ENCODE measurements around the gene MRPL48.

MRPL48 gene

DNA sequence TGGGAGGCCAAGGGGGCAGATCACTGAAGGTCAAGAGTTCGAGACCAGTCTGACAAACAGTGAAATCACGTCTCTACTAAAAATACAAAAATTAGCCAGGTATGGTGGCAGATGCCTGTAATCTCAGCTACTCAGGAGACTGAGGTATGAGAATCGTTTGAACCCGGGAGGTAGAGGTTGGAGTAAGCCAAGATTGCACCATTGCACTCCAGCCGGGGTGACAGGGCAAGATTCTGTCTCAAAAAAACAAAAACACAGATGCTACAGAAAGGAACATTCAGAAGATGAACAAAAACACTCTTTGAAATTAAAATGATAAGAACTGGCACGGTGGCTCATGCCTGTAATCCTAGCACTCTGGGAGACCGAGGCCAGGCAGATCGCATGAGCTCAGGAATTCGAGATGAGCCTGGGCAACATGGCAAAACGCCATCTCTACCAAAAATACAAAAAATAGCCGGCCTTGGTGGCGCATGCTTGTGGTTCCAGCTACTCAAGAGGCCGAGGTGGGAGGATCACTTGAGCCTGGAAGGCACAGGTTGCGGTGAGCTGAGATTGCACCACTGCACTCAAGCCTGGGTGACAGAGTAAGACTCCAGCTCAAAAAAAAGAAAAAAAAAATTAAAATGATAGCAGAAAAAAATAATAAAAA is 35.3 kb upstream of the MRPL48 start:
- Histone ChIP-seq H3K4me1 (ENCODE audit: insufficient read depth, low read length) (no peaks in the 10 kb centered on the region), H3K4me2 (ENCODE audit: insufficient read depth, low read length) (no peak overlapping the region), H3K9me3 (ENCODE audit: insufficient read depth, low read length, severe bottlenecking) (no peaks in the 10 kb centered on the region), H3K79me2 (ENCODE audit: insufficient read depth, low read length) (peaks cover 97% of the 10 kb centered on the region), H3K9ac (ENCODE audit: low read depth, low read length) (no peak overlapping the region), H3K36me3 (ENCODE audit: insufficient read depth, low read length) (no peaks in the 10 kb centered on the region), H3K27ac (ENCODE audit: low read length) (no peak overlapping the region), H2AFZ (ENCODE audit: low read depth, low read length) (no peak overlapping the region), H3K4me3 (ENCODE audit: low read depth in 1 of 2, low read length in 2 of 2) (no peak overlapping the region), H4K20me1 (ENCODE audit: insufficient read depth, low read length) (peaks cover 48% of the 10 kb centered on the region; the same call in 1 of the 2 replicates), H3K27me3 (ENCODE audit: insufficient read depth, low read length, poor library complexity) (no peaks in the 10 kb centered on the region)
- ATAC-seq (ENCODE audit: insufficient read depth, low read depth) (no peak), DNase-seq (no peak)
- no peak for TF ChIP-seq EZH2 (IDR thresholded peaks at IDR 0.05; ENCODE audit: borderline replicate concordance, low read depth, low read length, severe bottlenecking)
- TF ChIP-seq, protein P1, sequence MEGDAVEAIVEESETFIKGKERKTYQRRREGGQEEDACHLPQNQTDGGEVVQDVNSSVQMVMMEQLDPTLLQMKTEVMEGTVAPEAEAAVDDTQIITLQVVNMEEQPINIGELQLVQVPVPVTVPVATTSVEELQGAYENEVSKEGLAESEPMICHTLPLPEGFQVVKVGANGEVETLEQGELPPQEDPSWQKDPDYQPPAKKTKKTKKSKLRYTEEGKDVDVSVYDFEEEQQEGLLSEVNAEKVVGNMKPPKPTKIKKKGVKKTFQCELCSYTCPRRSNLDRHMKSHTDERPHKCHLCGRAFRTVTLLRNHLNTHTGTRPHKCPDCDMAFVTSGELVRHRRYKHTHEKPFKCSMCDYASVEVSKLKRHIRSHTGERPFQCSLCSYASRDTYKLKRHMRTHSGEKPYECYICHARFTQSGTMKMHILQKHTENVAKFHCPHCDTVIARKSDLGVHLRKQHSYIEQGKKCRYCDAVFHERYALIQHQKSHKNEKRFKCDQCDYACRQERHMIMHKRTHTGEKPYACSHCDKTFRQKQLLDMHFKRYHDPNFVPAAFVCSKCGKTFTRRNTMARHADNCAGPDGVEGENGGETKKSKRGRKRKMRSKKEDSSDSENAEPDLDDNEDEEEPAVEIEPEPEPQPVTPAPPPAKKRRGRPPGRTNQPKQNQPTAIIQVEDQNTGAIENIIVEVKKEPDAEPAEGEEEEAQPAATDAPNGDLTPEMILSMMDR (IDR thresholded peaks at IDR 0.05; ENCODE audit: borderline replicate concordance, extremely low read depth, low read length, poor library complexity, severe bottlenecking) = no peak

DNA sequence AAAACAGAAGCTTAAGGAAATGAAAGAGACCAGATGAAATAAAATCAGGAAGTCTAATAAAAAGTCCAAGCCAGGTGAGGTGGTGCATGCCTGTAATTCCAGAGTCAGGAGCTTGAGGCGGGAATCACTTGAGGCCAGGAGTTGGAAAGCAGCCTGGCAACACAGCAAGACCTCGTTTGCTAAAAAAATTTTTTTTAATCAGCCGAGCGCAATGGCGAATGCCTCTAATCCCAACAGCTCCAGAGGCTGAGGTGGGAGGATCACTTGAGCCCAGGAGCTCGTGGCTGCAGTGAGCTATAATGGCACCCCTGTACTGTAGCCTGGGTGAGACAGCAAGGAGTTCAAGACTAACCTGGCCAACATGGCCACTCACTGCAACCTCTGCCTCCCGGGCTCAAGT is 34.8 kb upstream of the MRPL48 start:
- H2AFZ ChIP-seq (ENCODE audit: low read depth, low read length) = no peak overlapping the region

DNA sequence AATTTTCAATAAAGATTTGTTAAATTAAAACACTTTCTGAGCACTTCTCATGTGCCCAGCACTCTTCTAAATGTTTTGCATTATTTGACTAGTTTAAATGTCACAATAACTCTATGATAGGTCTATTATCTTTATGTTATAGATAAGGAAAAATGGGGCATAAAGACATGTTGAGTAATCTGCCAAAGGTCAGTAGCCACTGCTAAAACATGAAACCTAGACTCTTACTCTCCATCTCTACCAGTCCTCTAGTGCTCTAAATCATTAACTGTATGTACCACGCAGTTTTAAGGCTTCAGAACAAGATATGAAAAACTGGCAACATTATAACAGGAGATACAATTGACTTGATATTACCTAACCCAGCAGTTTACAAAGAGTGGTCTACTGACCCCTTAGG is 33.7 kb upstream of the MRPL48 start:
- ATAC-seq (ENCODE audit: insufficient read depth, low read depth) = no peak
- no peaks in the 10 kb centered on the region for H3K27me3 ChIP-seq (ENCODE audit: insufficient read depth, low read length, poor library complexity)
- DNase-seq = no peak
- H3K79me2 ChIP-seq (ENCODE audit: insufficient read depth, low read length) = peaks cover 97% of the 10 kb centered on the region
- no peak overlapping the region for H3K27ac ChIP-seq (ENCODE audit: low read length)
- no peaks in the 10 kb centered on the region for H3K36me3 ChIP-seq (ENCODE audit: insufficient read depth, low read length)
- H3K9ac ChIP-seq (ENCODE audit: low read depth, low read length) = no peak overlapping the region
- H2AFZ ChIP-seq (ENCODE audit: low read depth, low read length) = no peak overlapping the region
- no peak for TF ChIP-seq EZH2 (IDR thresholded peaks at IDR 0.05; ENCODE audit: borderline replicate concordance, low read depth, low read length, severe bottlenecking)
- TF ChIP-seq, protein P1 (IDR thresholded peaks at IDR 0.05; ENCODE audit: borderline replicate concordance, extremely low read depth, low read length, poor library complexity, severe bottlenecking) = no peak
- H4K20me1 ChIP-seq (ENCODE audit: insufficient read depth, low read length) = peaks cover 47% of the 10 kb centered on the region; the same call in 1 of the 2 replicates
- H3K9me3 ChIP-seq (ENCODE audit: insufficient read depth, low read length, severe bottlenecking) = no peaks in the 10 kb centered on the region
- peaks cover 15% of the 10 kb centered on the region for H3K4me1 ChIP-seq (ENCODE audit: insufficient read depth, low read length)
- no peak overlapping the region for H3K4me3 ChIP-seq (ENCODE audit: low read depth in 1 of 2, low read length in 2 of 2)
- H3K4me2 ChIP-seq (ENCODE audit: insufficient read depth, low read length) = no peak overlapping the region

More for the DNA sequence above, 34.8 kb upstream of the MRPL48 start:
- Histone ChIP-seq H3K79me2 (ENCODE audit: insufficient read depth, low read length) (peaks cover 97% of the 10 kb centered on the region), H3K27ac (ENCODE audit: low read length) (no peak overlapping the region), H3K4me1 (ENCODE audit: insufficient read depth, low read length) (peaks cover 4% of the 10 kb centered on the region; the same call in 1 of the 2 replicates), H3K4me3 (ENCODE audit: low read depth in 1 of 2, low read length in 2 of 2) (no peak overlapping the region), H3K9me3 (ENCODE audit: insufficient read depth, low read length, severe bottlenecking) (no peaks in the 10 kb centered on the region), H3K27me3 (ENCODE audit: insufficient read depth, low read length, poor library complexity) (no peaks in the 10 kb centered on the region), H3K4me2 (ENCODE audit: insufficient read depth, low read length) (no peak overlapping the region), H3K36me3 (ENCODE audit: insufficient read depth, low read length) (no peaks in the 10 kb centered on the region), H4K20me1 (ENCODE audit: insufficient read depth, low read length) (peaks cover 44% of the 10 kb centered on the region; the same call in 1 of the 2 replicates), H3K9ac (ENCODE audit: low read depth, low read length) (no peak overlapping the region)
- TF ChIP-seq, protein P1 (IDR thresholded peaks at IDR 0.05; ENCODE audit: borderline replicate concordance, extremely low read depth, low read length, poor library complexity, severe bottlenecking) = no peak
- no peak for TF ChIP-seq EZH2 (IDR thresholded peaks at IDR 0.05; ENCODE audit: borderline replicate concordance, low read depth, low read length, severe bottlenecking)
- DNase-seq = no peak
- ATAC-seq (ENCODE audit: insufficient read depth, low read depth) = no peak

Measured in DND-41 (cell line).